ENCODE data around the gene PDCD1.
"Not testable (repeated sequence)": the region's sequence is repeated elsewhere in the genome, so short reads cannot be mapped to it uniquely, and the experiment has no call there.

PDCD1 gene

DNA sequence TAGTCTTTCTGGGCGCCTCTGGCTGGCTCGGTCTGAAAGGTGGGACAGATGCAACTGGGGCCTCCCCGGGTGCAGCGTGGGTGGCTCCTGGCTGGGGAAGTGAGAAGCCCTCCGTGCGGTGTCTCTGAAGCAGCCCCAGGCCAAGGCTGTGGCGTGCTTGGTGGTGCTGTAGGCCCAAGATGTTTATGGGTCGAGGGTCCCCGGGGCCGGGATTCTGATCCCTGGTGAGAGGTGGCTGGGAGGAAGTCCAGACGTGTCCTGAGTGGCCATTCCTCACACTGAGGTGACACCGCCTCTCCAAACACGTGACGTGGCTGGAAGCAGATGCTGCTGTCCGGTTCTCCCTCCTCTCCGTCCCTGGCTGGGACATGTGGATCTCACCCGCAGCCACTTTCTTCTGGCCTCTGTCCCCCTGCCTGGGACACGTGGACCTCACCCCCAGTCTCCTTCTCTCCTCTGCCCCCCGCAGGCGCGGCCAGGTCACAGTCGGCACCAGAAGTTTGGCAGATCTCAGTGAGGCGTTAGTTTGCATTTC is 23.5 kb upstream of the PDCD1 start:
- peak overlapping the region; percentile 3 for H3K4me3 ChIP-seq (ENCODE audit: control insufficient read depth, low read depth, low read length)
- peak; percentile 29 for DNase-seq (ENCODE audit: low read depth)
- TF ChIP-seq, protein P1, sequence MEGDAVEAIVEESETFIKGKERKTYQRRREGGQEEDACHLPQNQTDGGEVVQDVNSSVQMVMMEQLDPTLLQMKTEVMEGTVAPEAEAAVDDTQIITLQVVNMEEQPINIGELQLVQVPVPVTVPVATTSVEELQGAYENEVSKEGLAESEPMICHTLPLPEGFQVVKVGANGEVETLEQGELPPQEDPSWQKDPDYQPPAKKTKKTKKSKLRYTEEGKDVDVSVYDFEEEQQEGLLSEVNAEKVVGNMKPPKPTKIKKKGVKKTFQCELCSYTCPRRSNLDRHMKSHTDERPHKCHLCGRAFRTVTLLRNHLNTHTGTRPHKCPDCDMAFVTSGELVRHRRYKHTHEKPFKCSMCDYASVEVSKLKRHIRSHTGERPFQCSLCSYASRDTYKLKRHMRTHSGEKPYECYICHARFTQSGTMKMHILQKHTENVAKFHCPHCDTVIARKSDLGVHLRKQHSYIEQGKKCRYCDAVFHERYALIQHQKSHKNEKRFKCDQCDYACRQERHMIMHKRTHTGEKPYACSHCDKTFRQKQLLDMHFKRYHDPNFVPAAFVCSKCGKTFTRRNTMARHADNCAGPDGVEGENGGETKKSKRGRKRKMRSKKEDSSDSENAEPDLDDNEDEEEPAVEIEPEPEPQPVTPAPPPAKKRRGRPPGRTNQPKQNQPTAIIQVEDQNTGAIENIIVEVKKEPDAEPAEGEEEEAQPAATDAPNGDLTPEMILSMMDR (conservative IDR thresholded peaks at IDR 0.05; ENCODE audit: control insufficient read depth, insufficient read depth, low read depth, low read length), result peak; percentile 16

DNA sequence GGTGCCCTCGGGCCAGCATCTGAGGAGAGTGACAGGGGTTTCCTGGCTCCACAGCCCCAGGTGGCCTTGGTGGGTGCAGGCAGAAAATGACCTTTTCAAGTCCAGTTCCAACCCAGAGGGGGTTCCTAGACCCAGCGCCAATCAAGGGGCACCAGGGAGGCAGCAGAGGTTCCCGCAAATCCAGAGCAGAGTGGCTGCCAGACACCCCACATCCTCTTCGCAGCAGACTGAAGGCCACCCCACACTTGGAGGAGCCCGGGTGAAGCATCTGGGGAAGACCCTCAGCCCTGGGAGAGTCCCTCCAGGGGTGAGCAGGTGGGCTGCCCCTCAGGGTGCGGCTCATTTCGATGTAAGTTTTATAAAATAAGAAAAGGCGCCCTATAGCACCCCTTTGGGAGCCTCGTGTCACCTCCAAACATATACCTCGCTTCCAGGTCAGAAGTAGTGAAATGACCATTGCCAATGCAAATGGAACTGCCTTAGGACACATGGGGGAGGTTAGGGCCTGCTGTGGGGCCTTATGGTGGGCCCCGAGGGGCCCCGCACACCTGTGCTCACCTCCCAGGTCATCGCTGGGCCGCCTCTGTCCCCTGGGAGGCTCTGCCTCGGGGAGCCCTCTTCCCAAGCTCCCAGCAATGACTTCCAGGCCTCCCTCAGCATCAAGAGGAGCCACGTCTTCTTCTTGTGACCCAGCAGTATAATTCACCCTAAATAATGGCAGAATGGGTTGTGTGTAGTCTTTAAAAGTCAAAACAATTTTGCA is 21.8 kb upstream of the PDCD1 start:
- peak overlapping the region; percentile 65 for H3K4me3 ChIP-seq (ENCODE audit: control insufficient read depth, low read depth, low read length)
- DNase-seq (ENCODE audit: low read depth), result no peak
- TF ChIP-seq, protein P1 (conservative IDR thresholded peaks at IDR 0.05; ENCODE audit: control insufficient read depth, insufficient read depth, low read depth, low read length), result no peak

DNA sequence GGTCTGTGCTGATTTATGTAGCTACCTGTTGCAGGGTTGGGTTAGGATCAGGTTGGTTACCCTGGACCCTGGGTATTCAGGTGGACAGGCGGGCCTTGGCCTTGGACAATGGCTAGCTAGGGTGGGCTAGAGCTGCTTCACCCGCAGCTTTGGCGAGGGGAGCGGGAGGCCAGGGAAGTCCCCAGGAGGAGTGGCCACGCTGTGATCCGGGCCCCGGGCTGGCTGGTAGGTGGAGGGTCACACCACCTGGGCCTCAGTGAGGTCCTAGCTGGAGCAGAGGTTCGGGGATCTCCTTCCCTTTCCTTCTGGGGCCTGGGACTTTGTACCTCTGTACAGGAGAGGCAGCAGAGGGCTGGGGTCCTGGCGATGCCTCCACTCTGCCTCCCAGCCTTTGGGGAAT is 20.6 kb upstream of the PDCD1 start:
- no peak overlapping the region for H3K4me3 ChIP-seq (ENCODE audit: control insufficient read depth, low read depth, low read length)
- TF ChIP-seq, protein P1 (conservative IDR thresholded peaks at IDR 0.05; ENCODE audit: control insufficient read depth, insufficient read depth, low read depth, low read length), result no peak
- no peak for DNase-seq (ENCODE audit: low read depth)

DNA sequence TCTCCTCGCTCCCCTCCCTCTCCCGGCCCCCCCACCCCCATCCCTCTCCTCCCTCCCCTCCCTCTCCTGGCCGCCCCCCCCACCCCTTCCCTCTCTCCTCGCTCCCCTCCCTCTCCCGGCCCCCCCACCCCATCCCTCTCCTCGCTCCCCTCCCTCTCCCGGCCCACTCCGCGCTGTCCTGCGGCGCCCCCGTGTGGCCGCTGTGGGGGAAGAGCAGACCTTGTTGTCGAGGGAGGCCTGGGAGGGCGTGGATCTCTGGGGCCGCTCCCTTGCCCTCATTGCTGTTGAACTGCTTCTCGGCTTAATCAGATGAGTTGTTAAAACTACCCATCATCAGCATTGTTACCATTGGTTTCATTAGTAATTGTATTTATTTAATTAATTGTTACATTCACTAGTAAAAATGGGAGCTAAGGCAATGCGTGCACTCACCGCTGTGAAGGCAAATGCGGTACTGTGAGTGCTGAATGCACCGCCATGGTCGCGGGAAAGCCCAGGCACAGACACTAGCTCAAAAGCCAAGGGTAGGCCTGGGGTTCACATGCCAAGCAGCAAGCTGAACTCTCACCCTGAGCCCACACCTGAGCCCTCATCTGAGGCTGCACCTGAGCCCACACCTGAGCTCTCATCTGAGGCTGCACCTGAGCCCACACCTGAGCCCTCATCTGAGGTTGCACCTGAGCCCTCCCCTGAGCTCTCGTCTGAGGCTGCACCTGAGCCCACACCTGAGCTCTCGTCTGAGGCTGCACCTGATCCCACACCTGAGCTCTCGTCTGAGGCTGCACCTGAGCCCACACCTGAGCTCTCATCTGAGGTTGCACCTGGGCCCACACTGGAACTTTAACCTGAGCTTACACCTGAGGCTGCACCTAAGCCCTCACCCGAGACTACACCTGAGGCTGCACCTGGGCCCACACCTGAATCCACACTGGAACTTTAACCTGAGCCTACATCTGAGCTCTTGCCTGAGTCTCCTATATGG is 19.6 kb upstream of the PDCD1 start:
- H3K4me3 ChIP-seq (ENCODE audit: control insufficient read depth, low read depth, low read length), result no peak overlapping the region
- TF ChIP-seq, protein P1 (conservative IDR thresholded peaks at IDR 0.05; ENCODE audit: control insufficient read depth, insufficient read depth, low read depth, low read length), result peak; percentile 61
- DNase-seq (ENCODE audit: low read depth), result peak; percentile 60

DNA sequence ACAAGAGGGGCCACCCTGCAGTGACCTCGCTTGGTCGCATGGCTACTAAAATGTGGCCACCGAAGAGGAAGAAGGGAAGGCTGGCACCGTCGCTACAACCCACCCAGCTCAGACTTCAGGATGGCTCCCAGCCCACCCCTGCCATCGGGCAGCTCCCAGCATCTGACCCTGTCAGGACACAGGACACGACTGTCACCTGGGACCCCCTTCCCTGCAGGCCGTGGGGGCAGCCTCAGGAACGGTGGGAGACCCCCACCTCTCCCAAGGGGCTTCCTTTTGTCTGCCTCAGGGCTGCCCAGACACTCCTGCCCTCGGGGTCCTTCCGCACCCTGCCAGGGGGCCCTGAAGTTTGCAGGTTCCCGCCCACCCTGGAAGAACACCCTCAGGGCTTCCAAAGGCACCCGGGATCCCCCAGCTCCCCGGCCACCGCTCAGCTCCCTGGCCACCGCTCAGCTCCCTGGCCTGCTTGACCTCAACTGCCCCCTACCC is 18.5 kb upstream of the PDCD1 start:
- DNase-seq (ENCODE audit: low read depth), result no peak
- TF ChIP-seq, protein P1 (conservative IDR thresholded peaks at IDR 0.05; ENCODE audit: control insufficient read depth, insufficient read depth, low read depth, low read length), result no peak
- H3K4me3 ChIP-seq (ENCODE audit: control insufficient read depth, low read depth, low read length), result no peak overlapping the region

DNA sequence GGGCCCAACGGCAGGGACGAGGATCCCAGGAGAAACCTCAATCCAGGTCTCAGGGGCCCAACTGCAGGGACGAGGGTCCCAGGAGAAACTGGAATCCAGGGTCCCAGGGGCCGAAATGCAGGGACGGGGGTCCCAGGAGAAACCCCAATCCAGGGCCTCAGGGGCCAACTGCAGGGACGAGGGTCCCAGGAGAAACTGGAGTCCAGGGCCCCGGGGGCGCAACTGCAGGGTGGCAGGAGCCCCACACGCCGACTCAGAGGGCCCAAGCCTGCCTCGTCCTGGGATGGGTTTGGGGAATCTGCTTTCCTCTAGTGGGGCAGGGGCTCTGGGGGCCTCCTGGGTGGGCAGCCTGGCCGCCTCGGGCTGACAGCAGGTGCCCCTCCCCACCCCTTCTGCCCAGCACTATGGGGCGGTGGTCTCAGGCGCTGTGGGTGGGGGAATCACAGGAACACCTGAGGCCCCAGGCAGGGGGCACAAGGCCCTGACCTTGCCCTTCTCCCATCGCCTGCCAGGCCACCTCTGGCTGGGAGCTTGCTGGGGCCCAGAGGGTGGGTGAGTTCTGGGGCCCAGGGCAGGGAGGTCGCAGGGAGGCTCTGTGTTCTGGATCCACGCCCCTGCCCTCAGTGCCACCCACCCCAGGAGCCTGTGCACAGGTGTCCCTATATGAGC is 18.0 kb upstream of the PDCD1 start:
- TF ChIP-seq, protein P1 (conservative IDR thresholded peaks at IDR 0.05; ENCODE audit: control insufficient read depth, insufficient read depth, low read depth, low read length), result no peak
- no peak for DNase-seq (ENCODE audit: low read depth)
- H3K4me3 ChIP-seq (ENCODE audit: control insufficient read depth, low read depth, low read length), result no peak overlapping the region

DNA sequence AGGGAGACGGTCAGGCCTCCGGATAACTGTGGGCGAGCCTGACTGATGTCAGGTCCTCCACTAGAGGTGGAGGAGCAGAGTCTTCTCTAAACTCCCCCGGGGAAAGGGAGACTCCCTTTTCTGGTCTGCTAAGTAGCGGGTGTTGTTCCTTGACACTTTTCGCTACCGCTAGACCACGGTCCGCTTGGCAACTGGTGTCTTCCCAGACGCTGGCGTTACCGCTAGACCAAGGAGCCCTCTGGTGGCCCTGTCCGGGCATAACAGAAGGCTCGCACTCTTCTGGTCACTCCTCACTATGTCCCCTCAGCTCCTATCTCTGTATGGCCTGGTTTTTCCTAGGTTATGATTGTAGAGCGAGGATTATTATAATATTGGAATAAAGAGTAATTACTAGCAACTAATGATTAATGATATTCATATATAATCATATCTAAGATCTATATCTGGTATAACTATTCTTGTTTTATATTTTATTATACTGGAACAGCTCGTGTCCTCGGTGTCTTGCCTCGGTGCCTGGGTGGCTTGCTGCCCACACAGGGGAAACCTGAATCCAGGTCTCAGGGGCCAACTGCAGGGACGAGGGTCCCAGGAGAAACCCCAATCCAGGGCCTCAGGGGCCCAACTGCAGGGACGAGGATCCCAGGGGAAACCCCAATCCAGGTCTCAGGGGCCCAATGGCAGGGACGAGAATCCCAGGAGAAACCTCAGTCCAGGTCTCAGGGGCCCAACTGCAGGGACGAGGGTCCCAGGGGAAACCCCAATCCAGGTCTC is 17.2 kb upstream of the PDCD1 start:
- H3K4me3 ChIP-seq (ENCODE audit: control insufficient read depth, low read depth, low read length); DNase-seq (ENCODE audit: low read depth): not testable (repeated sequence)

All from fibroblast of mammary gland (primary cell).